Hepatic stellate cell (primary cell): ENCODE results near the gene CXCR6.

Experiments used
- DNase-seq: peaks from one replicate; pipeline ENCODE4 v3.0.0; 2011; ENCODE audit warnings: low spot score

CXCR6 gene

GRCh38 chr3:45943207-45943846, at the start of gene CXCR6:
Gene CXCR6 (plus strand): TSS chr3:45943464. CDS start chr3:45946482, 3,018 bp downstream.
- no peak for DNase-seq

- no peak for DNase-seq
Measured at GRCh38 chr3:45894015-45894414, 49.2 kb upstream of the CXCR6 start.

GRCh38 chr3:45895686-45896468, 47.4 kb upstream of the CXCR6 start:
- no peak for DNase-seq

GRCh38 chr3:45896956-45897355, 46.3 kb upstream of the CXCR6 start:
- DNase-seq = peak; percentile 29

- DNase-seq = no peak
Measured at GRCh38 chr3:45904931-45905330, 38.3 kb upstream of the CXCR6 start.

GRCh38 chr3:45905755-45906154, 37.5 kb upstream of the CXCR6 start:
- DNase-seq = no peak

GRCh38 chr3:45906681-45907407, 36.4 kb upstream of the CXCR6 start:
- peak; percentile 67 for DNase-seq

- DNase-seq = no peak
Measured at GRCh38 chr3:45907769-45908705, 35.2 kb upstream of the CXCR6 start.

- DNase-seq = no peak
Measured at GRCh38 chr3:45908761-45909160, 34.5 kb upstream of the CXCR6 start.

- no peak for DNase-seq
Measured at GRCh38 chr3:45909542-45909941, 33.7 kb upstream of the CXCR6 start.

- DNase-seq = no peak
Measured at GRCh38 chr3:45910892-45911291, 32.4 kb upstream of the CXCR6 start.

GRCh38 chr3:45911511-45912226, 31.6 kb upstream of the CXCR6 start:
- DNase-seq = no peak

- DNase-seq = no peak
Measured at GRCh38 chr3:45912435-45912834, 30.8 kb upstream of the CXCR6 start.

- DNase-seq = no peak
Measured at GRCh38 chr3:45914362-45915058, 28.8 kb upstream of the CXCR6 start.

GRCh38 chr3:45915059-45915439, 28.2 kb upstream of the CXCR6 start:
- no peak for DNase-seq

GRCh38 chr3:45915518-45916231, 27.6 kb upstream of the CXCR6 start:
- peak; percentile 87 for DNase-seq

- DNase-seq = no peak
Measured at GRCh38 chr3:45917146-45917898, 25.9 kb upstream of the CXCR6 start.

- DNase-seq = no peak
Measured at GRCh38 chr3:45921158-45922038, 21.9 kb upstream of the CXCR6 start.
